ENCODE data around the gene ESD.

- TF ChIP-seq CTCF (IDR thresholded peaks at IDR 0.05) (no peak), POLR2A (IDR thresholded peaks at IDR 0.05) (no peak)
Observed at GRCh38 chr13:46845146-46845545, 48.2 kb upstream of the ESD start.
